GM12878 (cell line): Measurements from ENCODE around the gene SULF2. TPM values are rescaled to one million over a fixed set of nuclear protein-coding genes. Genes with fewer than 3 reads are reported as not detected.

ENCODE experiments used
- BCL3 ChIP-seq: IDR thresholded peaks from 2 replicates; pipeline ENCODE4 v1.6.1; 2011; ENCODE audit warnings: borderline replicate concordance, low read depth, mild to moderate bottlenecking, moderate library complexity, low read length; ENCODE audit not compliant: insufficient read depth, poor library complexity, severe bottlenecking
- ZNF687 ChIP-seq: fragments of 450-650 bp; IDR thresholded peaks from 2 replicates; pipeline ENCODE4 v1.6.1; 2017; ENCODE audit warnings: mild to moderate bottlenecking, moderate library complexity
- polyA plus RNA-seq, 11 experiments: library from polyadenylated mRNA; depleted of rRNA in 4 of 11; unstranded in 6 of 11; stranded (reverse) in 5 of 11; fragments of >200 nt; fragmentation: Nextera tagmentation in 4 of 11; fragmentation: Illumina TruSeq in 1 of 11; extraction: Ambion mirVana in 4 of 11; extraction: Trizol in 1 of 11; gene quantifications; 1 replicate in 1 of 11; 2 replicates in 10 of 11; pipeline versions ENCODE4 v1.2.1 to v1.2.3, GENCODE V29; 2011 to 2016; ENCODE audit warnings: inconsistent platforms in 2 of 11, missing spikeins in 2 of 11, low read depth in 1 of 11
- total RNA-seq, 4 experiments: library from RNA; depleted of rRNA in 3 of 4; stranded (reverse); fragments of >200 nt in 3 of 4; fragmentation: Illumina TruSeq in 1 of 4; extraction: Trizol in 1 of 4; gene quantifications; 2 replicates each; pipeline versions ENCODE4 v1.2.1 to v1.2.3, GENCODE V29; 2013 to 2021

The SULF2 gene
- total and polyA plus RNA-seq, 10 of the 15 experiments (the other 5 are each of a cell fraction or from before 2014, with no cell fraction given) = 0.69 to 4.1 (median 1.6) TPM

- no peak for TF ChIP-seq BCL3
- TF ChIP-seq ZNF687 = no peak
- TF ChIP-seq, all 136 proteins: peak for 0
These were observed 163.1 kb downstream of the SULF2 start (continued) for GRCh38 chr20:47622118-47622665.
